KMS-11 (cell line): ENCODE results near the gene P3R3URF.

ENCODE experiments used
- H2AFZ ChIP-seq: fragments of 200-600 bp; sonication (generic); 2 replicates; pipeline ENCODE4 v1.6.1; 2016; ENCODE audit warnings: antibody characterized with exemption, mixed run types, low read depth
- H3K27ac ChIP-seq: fragments of 200-600 bp; sonication (generic); 2 replicates; pipeline ENCODE4 v1.6.1; 2016; ENCODE audit warnings: mild to moderate bottlenecking, mixed run types
- H3K27me3 ChIP-seq: fragments of 200-600 bp; sonication (generic); 2 replicates; pipeline ENCODE4 v1.6.1; 2017; ENCODE audit warnings: mild to moderate bottlenecking, low read depth, mixed run types, moderate library complexity; ENCODE audit not compliant: insufficient read depth
- H3K36me3 ChIP-seq: fragments of 200-600 bp; sonication (generic); 2 replicates; pipeline ENCODE4 v1.6.1; 2017; ENCODE audit warnings: mild to moderate bottlenecking, mixed run types; ENCODE audit not compliant: insufficient read depth
- H3K4me1 ChIP-seq: fragments of 200-600 bp; sonication (generic); 2 replicates; pipeline ENCODE4 v1.6.1; 2016; ENCODE audit warnings: mild to moderate bottlenecking, low read depth, mixed run types; ENCODE audit not compliant: poor library complexity, severe bottlenecking
- H3K4me2 ChIP-seq: fragments of 200-600 bp; sonication (generic); 2 replicates; pipeline ENCODE4 v1.7.0; 2016; ENCODE audit warnings: mild to moderate bottlenecking, mixed run types
- H3K4me3 ChIP-seq: fragments of 200-600 bp; sonication (generic); IDR thresholded peaks from 2 replicates; pipeline ENCODE4 v1.6.1; 2017; ENCODE audit warnings: low read depth, low read length, mixed read lengths; ENCODE audit not compliant: insufficient read depth
- H3K79me2 ChIP-seq: fragments of 200-600 bp; sonication (generic); 2 replicates; pipeline ENCODE4 v1.6.1; 2016; ENCODE audit warnings: low read depth, mixed run types; ENCODE audit not compliant: insufficient read depth
- H3K9ac ChIP-seq: fragments of 200-600 bp; sonication (generic); 2 replicates; pipeline ENCODE4 v1.6.1; 2016; ENCODE audit warnings: mild to moderate bottlenecking, mixed run types
- H4K20me1 ChIP-seq: fragments of 200-600 bp; sonication (generic); 2 replicates; pipeline ENCODE4 v1.6.1; 2016; ENCODE audit warnings: mild to moderate bottlenecking, mixed run types; ENCODE audit not compliant: insufficient read depth
- TF ChIP-seq, protein P1 (sequence below): fragments of 200-600 bp; sonication (generic); conservative IDR thresholded peaks from 2 replicates; pipeline ENCODE4 v1.6.1; 2017; ENCODE audit warnings: low read depth, mild to moderate bottlenecking, antibody characterized with exemption, low read length, moderate library complexity, mixed read lengths

Gene P3R3URF

DNA sequence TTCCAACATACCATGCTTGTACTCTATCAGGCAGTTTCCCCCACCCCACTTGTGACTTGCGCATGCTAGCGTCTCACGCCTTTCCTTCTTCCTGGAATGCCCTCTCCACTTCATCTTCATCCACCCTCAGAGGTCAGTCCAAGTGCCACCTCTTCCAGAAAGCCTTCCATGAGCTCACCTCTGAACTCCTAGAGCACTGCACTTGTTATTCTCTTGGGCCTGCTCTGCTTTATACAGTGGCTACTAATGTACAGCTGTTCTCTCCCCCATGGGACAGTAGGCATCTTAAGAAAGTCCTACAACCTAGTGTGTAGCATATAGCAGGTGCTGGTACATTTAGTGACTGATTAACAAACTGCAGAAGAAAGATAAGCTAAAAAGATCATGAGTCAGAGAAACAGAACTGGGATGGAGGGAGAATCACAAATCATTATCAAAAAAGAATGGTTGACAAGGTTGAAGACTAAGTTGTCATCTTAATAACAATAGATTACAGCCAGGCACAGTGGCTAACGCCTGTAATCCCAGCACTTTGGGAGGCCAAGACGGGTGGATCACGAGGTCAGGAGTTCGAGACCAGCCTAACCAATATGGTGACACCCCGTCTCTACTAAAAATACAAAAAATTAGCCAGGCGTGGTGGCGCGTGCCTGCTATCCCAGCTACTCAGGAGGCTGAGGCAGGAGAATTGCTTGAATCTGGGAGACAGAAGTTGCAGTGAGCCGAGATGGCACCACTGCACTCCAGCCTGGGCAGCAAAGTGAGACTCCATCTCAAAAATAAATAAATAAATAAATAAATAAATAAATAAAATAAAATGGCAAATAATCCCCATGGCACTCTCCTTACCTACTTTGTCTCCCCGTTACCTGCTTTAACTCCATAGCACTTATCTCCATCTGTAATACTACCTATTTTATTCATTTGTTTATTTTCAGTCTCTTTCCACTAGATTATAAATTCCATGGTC lies 17.7 kb downstream of the P3R3URF start:
- peaks cover 49% of the 10 kb centered on the region for H3K4me1 ChIP-seq
- H3K36me3 ChIP-seq: no peaks in the 10 kb centered on the region
- H3K27me3 ChIP-seq: no peaks in the 10 kb centered on the region
- H3K4me3 ChIP-seq: no peak overlapping the region
- no peaks in the 10 kb centered on the region for H3K79me2 ChIP-seq
- TF ChIP-seq, protein P1, sequence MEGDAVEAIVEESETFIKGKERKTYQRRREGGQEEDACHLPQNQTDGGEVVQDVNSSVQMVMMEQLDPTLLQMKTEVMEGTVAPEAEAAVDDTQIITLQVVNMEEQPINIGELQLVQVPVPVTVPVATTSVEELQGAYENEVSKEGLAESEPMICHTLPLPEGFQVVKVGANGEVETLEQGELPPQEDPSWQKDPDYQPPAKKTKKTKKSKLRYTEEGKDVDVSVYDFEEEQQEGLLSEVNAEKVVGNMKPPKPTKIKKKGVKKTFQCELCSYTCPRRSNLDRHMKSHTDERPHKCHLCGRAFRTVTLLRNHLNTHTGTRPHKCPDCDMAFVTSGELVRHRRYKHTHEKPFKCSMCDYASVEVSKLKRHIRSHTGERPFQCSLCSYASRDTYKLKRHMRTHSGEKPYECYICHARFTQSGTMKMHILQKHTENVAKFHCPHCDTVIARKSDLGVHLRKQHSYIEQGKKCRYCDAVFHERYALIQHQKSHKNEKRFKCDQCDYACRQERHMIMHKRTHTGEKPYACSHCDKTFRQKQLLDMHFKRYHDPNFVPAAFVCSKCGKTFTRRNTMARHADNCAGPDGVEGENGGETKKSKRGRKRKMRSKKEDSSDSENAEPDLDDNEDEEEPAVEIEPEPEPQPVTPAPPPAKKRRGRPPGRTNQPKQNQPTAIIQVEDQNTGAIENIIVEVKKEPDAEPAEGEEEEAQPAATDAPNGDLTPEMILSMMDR: no peak
- H3K4me2 ChIP-seq: peak overlapping the region; percentile 86
- H2AFZ ChIP-seq: peak overlapping the region; percentile 58
- peak overlapping the region; percentile 76 for H3K27ac ChIP-seq
- peak overlapping the region; percentile 6; the same call in 1 of the 2 replicates for H3K9ac ChIP-seq
- no peaks in the 10 kb centered on the region for H4K20me1 ChIP-seq

DNA sequence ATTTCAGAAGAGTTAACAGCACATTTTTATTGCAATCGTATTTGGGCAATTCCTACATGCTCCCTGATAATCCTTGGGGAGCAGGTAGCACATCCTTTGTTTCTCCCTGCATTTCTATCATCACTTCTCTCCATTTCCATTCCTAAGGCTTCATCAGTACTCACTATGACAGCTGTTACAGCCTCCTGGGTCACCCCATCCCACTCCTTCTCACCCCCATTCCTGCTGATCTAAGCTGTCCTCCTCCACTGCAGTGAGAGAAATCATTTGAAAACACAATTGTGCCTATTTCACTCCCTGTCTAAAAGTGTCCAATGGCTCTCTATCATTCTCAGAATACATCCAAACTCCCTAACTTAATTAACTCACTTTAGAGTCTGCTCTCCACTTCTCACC lies 18.4 kb downstream of the P3R3URF start:
- Histone ChIP-seq H3K79me2 (no peaks in the 10 kb centered on the region), H4K20me1 (no peaks in the 10 kb centered on the region), H3K9ac (no peak overlapping the region), H3K36me3 (no peaks in the 10 kb centered on the region), H3K27ac (no peak overlapping the region; the same call in 1 of the 2 replicates), H3K27me3 (no peaks in the 10 kb centered on the region), H3K4me3 (no peak overlapping the region), H3K4me1 (peaks cover 52% of the 10 kb centered on the region), H2AFZ (no peak overlapping the region), H3K4me2 (peak overlapping the region; percentile 30; the same call in 1 of the 2 replicates)
- TF ChIP-seq, protein P1: no peak

DNA sequence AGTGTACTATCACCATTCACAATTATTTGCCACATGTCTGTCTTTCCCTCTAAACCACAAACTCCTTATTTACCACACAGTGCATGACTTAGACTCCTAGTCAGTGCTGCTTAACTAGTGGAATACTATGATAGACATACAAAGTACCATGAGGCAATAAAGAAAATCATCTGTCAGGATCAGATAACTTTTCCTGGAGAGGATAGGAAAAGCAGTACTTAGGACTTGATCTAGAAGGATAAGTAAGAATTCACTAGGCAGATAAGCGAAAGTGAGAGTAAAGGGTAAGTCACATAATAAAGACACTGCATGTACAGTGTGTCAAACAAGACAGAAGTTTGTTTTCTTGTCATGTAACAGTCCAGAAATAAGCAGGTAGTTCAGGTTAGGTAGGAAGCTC lies 22.6 kb downstream of the P3R3URF start:
- Histone ChIP-seq H2AFZ (no peak overlapping the region), H3K4me3 (no peak overlapping the region), H3K9ac (no peak overlapping the region), H3K4me2 (peak overlapping the region; percentile 0; the same call in 1 of the 2 replicates), H3K36me3 (no peaks in the 10 kb centered on the region), H3K27me3 (no peaks in the 10 kb centered on the region), H3K79me2 (no peaks in the 10 kb centered on the region), H3K27ac (no peak overlapping the region), H4K20me1 (no peaks in the 10 kb centered on the region), H3K4me1 (peaks cover 23% of the 10 kb centered on the region)
- TF ChIP-seq, protein P1: no peak

DNA sequence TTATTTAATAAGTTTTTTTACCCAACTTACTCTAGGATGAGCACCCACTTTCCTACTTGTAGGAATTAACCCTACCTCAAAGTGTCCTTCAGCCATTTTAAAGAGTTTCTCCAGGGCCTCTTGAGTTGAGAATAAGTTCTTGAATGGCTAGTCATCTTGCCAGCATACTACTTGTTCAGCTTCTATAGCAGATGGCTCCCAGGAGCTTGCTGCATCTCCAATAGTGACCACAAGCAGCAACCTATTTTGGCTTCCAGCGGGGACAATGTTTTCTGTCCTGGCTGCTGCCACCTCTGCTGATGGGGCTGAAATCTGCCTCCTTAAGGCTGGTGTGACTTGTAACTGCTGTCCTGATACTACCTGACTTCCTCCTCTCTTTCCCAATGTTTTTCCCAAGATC lies 23.1 kb downstream of the P3R3URF start:
- H3K9ac ChIP-seq: no peak overlapping the region
- H4K20me1 ChIP-seq: no peaks in the 10 kb centered on the region
- H3K27ac ChIP-seq: no peak overlapping the region
- peak overlapping the region; percentile 0; the same call in 1 of the 2 replicates for H3K4me2 ChIP-seq
- TF ChIP-seq, protein P1: no peak
- no peak overlapping the region for H2AFZ ChIP-seq
- no peaks in the 10 kb centered on the region for H3K27me3 ChIP-seq
- H3K4me1 ChIP-seq: peaks cover 18% of the 10 kb centered on the region
- no peaks in the 10 kb centered on the region for H3K79me2 ChIP-seq
- no peaks in the 10 kb centered on the region for H3K36me3 ChIP-seq
- no peak overlapping the region for H3K4me3 ChIP-seq
